Breast epithelium (tissue), 3 donors: Measurements from ENCODE around the gene EIF5.

Experiments used
- CTCF ChIP-seq, 3 donors: fragments of 450-650 bp; IDR thresholded peaks; one replicate each; pipeline ENCODE4 v1.5.1; 2016 to 2017; ENCODE audit warnings: antibody characterized with exemption in 3 of 3, mild to moderate bottlenecking in 3 of 3, moderate library complexity in 3 of 3
- POLR2A ChIP-seq: fragments of 450-650 bp; IDR thresholded peaks from one replicate; pipeline ENCODE4 v1.6.1; 2016; ENCODE audit warnings: antibody characterized with exemption, mild to moderate bottlenecking, moderate library complexity

GRCh38 chr14:103388664-103389063, 54.6 kb downstream of the EIF5 start:
- TF ChIP-seq POLR2A (no peak), CTCF (IDR thresholded peaks at IDR 0.05) (no peak)
